ENCODE data around the gene PARM1.

DNA sequence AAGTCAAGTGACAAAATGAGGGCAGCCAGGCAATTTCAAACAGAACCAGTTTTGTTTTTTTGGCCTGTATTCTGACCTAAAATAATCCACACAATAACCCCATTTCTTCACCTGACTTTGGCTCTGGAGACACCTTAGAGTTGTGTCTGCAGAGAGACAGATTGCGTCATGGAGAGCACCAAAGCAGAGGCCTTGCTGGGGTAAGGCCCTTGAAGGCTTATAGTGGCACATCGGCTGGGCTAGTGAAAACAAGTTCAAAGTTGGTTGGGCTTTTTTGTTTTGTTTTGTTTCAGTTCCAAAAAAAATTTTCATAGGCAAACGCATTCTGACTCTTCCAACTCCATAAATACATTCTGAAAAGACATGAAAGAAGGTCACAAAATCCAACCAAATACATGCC, 34.4 kb downstream of the PARM1 start:
- no peak for TF ChIP-seq POLR2A (IDR thresholded peaks at IDR 0.05; ENCODE audit: low read depth, low read length)
- TF ChIP-seq POLR2AphosphoS5 (IDR thresholded peaks at IDR 0.05; ENCODE audit: low read depth, low read length), result no peak
- TF ChIP-seq TAF1 (IDR thresholded peaks at IDR 0.05; ENCODE audit: borderline replicate concordance, low read depth, low read length), result no peak

All from GM12892 (cell line).